OCI-M1 (cell line): ENCODE data around the gene RUFY3.
"Not testable (repeated sequence)": the region's sequence is repeated elsewhere in the genome, so short reads cannot be mapped to it uniquely, and the experiment has no call there.

Experiments
- DNase-seq: peaks from one replicate; lab custom pipeline; 2025; lab: John Stamatoyannopoulos, UW

The RUFY3 gene

GRCh38 chr4:70737409-70737808 lies 15.6 kb downstream of the RUFY3 start:
- DNase-seq, result no peak

GRCh38 chr4:70739496-70740337 lies 18.0 kb downstream of the RUFY3 start:
- DNase-seq, result no peak

- no peak for DNase-seq
Measured at GRCh38 chr4:70741867-70742658, 20.3 kb downstream of the RUFY3 start.

- no peak for DNase-seq
Measured at GRCh38 chr4:70743731-70744130, 22.0 kb downstream of the RUFY3 start.

GRCh38 chr4:70746179-70746839 lies 24.5 kb downstream of the RUFY3 start:
- no peak for DNase-seq

- no peak for DNase-seq
Measured at GRCh38 chr4:70747874-70748273, 26.1 kb downstream of the RUFY3 start.

- DNase-seq, result no peak
Measured at GRCh38 chr4:70749313-70749712, 27.5 kb downstream of the RUFY3 start.

GRCh38 chr4:70752236-70752635 lies 30.5 kb downstream of the RUFY3 start:
- DNase-seq, result no peak

- no peak for DNase-seq
Measured at GRCh38 chr4:70753630-70754029, 31.9 kb downstream of the RUFY3 start.

GRCh38 chr4:70754470-70754869 lies 32.7 kb downstream of the RUFY3 start:
- DNase-seq, result no peak

- no peak for DNase-seq
Measured at GRCh38 chr4:70754990-70755688, 33.4 kb downstream of the RUFY3 start.

- peak; percentile 41 for DNase-seq
Measured at GRCh38 chr4:70759126-70759525, 37.4 kb downstream of the RUFY3 start.

- peak; percentile 59 for DNase-seq
Measured at GRCh38 chr4:70759627-70760026, 37.9 kb downstream of the RUFY3 start.

GRCh38 chr4:70760662-70761061 lies 38.9 kb downstream of the RUFY3 start:
- DNase-seq, result no peak

- no peak for DNase-seq
Measured at GRCh38 chr4:70761276-70761816, 39.6 kb downstream of the RUFY3 start.

GRCh38 chr4:70765368-70765767 lies 43.6 kb downstream of the RUFY3 start:
- no peak for DNase-seq

GRCh38 chr4:70768301-70768948 lies 46.7 kb downstream of the RUFY3 start:
- no peak for DNase-seq

- not testable (repeated sequence) for DNase-seq
Measured at GRCh38 chr4:70769396-70769795, 47.6 kb downstream of the RUFY3 start.

- no peak for DNase-seq
Measured at GRCh38 chr4:70772929-70773555, 51.3 kb downstream of the RUFY3 start.

GRCh38 chr4:70778888-70779422 lies 57.2 kb downstream of the RUFY3 start:
- no peak for DNase-seq
